ENCODE results near the gene CREB3.

The CREB3 gene, protein sequence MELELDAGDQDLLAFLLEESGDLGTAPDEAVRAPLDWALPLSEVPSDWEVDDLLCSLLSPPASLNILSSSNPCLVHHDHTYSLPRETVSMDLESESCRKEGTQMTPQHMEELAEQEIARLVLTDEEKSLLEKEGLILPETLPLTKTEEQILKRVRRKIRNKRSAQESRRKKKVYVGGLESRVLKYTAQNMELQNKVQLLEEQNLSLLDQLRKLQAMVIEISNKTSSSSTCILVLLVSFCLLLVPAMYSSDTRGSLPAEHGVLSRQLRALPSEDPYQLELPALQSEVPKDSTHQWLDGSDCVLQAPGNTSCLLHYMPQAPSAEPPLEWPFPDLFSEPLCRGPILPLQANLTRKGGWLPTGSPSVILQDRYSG

DNA sequence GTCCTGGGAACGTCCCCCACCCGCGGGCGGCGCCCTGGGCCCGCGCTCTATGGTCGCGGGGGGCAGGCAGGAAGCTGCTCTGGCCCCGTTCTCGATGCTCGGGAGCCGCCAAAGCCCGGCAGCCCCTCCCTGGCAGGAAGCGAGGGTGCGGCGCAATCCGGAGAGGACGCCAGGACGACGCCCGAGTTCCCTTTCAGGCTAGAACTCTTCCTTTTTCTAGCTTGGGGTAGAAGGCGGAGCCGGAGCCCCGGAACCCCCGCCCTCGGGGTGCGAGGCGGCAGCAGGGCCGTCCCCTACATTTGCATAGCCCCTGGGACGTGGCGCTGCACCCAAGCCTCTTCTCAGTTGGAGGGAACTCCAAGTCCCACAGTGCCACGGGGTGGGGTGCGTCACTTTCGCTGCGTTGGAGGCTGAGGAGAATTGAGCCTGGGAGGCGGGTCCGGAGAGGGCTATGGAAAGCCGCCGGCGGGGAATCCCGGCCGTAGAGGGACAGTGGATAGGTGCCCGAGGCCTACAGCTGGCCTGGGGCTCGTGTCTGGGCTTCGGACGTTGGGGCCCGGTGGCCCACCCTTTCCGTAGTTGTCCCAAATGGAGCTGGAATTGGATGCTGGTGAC, at the start of gene CREB3, which contains the start of gene TLN1:
TSS of gene CREB3 (plus strand) at position 482 of the 615 bp plus-strand sequence. CDS start at position 589, 107 bp downstream.
TSS of gene TLN1 (minus strand) at position 11 of the 615 bp plus-strand sequence. CDS start 6,501 bp downstream, outside the sequence.
- peak; percentile 96 for DNase-seq

DNA sequence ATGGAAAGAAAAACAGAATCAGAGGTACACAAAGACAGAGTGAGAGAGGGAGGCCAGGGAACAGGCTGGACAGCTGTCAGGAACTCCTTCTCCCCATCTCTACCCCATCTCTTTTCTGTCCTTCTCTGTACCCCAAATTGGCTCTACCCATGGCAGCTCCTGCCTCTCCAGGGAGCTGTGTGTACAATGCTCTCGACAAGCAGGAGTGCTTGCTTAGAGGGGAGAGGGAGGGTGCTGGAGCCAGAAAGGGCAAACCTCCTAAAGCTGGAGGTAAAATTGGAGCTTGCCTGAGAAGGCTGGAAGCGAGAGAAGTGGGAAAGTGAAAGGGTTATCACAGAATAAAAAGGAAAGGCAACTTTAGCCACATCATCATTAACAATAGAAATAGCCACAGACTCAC, 49.1 kb upstream of the CREB3 start:
- no peak for DNase-seq

DNA sequence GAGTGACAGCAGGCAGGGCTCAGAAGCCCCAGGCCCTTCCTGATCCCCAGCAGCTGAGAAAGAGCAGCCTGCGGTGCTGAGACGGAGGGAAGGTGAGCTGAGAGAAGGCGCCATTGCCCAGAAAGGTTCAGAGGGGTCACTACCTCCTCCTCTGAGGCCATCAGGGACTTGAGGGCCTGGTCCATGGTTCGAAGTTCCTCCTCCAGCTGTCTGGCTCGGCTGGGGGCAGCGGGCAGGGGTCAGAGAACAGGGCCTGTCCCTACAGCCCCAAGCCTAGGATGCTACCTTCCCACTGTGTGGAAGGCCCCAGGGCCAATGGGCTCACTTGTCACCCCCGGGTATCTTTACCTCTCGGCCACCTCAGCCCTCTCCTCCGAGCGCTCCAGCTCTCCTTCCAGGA, 47.5 kb upstream of the CREB3 start:
- DNase-seq = no peak

DNA sequence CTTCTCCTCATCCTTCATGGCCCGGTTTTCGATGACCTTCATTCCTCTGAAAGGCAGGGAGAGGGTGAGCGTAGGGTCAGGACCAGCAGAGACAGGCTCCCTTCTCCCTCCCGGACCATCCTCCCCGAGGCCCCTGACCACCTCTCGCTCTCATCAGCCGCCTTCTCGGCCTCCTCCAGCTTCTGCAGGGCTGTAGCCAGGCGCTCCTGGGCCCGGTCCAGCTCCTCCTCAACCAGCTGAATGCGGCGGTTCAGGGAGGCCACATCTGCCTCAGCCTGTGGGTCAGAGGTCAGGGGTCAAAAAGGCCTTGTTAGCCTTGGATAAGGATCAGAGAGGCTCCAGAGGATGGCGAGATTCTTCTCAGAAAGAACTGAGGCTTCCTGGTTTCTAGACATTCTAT, 47.0 kb upstream of the CREB3 start:
- DNase-seq = no peak

DNA sequence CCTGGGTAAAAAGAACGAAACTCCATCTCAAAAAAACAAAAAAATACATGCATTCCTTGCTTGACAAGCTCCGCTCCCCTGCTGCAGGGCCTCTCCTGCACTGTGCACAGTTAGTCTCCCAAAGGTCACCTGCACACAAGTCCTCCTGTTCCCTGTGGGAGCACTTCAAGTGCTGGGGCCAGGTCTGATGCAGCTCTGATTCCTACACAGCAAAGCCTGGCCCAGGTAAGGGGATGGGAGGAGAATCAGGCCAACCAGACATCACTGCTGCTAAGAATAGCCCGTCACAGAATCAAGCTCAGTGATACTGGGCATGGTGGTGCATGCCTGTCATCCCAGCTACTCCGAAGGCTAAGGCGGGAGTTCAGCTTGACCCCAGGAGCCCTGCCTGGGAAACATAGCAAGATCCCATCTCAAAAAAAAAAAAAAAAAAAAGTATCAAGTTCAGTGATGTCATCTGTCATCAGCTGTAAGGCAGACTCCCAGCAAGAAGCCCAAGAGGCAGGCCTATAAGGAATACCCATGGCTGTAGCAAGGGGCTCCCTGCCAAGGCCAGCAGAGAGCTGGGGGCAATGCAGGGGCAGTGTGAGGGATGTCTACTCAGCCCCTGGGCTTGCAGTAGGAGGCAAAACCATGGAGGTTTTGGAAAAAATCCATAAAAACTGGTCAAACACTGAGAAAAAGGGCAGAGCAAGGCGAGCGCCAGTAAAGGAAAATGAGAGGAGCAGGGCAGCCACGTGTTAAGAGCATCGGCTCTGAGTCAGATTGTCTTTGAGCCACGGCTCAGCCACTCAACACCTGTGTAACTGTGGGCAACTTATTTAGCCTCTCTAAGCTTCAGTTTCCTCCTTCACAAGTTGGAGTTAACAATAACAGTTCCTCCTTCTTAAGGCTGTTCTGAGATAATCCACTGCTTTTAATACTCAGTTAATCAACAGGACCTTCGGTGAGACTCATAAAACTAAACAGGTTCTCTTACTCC, 46.0 kb upstream of the CREB3 start:
- no peak for DNase-seq

DNA sequence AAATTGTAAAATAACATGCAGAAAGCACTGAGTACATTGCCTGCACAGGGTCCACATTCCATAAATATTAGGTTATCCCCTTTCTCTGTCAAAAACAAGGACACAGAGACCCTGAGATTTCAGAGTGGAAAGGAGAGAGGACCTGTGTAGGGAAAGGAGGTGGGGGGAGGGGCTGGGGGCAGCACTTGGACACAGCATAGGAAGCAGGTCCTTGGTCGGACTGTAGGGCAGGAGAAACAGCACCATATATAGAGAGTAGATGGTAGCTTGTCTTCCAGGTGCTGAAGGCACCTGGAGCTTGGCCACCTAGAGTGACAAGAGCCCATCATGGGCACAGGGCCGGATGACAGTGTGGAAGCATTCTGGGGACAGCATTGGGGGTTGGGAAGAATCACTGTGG, 45.2 kb upstream of the CREB3 start:
- DNase-seq = no peak

DNA sequence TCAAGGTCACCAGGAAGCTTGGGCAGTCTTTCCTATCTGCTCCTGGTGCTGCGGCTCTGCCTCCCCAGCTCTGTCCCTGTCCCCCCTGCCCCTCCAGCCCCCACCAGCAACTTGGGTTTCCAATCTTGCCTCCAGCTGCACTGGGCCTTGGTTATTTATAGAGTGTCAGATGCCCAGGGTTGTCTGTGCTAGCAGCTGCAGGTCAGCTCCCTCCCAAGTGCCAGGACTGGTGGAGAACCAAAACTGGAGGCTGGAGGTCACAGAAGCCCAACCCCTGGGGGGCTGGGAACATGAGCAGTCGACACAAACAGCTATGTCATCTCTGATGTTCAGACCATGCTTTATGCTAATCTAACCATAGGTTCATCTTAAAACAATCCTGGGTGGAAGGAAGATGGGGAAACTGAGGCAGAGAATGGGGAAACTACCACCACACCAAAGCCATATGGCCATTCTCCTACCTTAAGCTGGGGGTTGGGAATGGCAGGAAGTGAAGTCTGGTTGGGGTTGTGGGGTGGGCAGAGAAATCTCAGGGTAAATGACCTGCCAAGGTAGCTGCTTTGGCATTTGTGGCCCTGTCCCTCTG, 44.4 kb upstream of the CREB3 start:
- DNase-seq = no peak

DNA sequence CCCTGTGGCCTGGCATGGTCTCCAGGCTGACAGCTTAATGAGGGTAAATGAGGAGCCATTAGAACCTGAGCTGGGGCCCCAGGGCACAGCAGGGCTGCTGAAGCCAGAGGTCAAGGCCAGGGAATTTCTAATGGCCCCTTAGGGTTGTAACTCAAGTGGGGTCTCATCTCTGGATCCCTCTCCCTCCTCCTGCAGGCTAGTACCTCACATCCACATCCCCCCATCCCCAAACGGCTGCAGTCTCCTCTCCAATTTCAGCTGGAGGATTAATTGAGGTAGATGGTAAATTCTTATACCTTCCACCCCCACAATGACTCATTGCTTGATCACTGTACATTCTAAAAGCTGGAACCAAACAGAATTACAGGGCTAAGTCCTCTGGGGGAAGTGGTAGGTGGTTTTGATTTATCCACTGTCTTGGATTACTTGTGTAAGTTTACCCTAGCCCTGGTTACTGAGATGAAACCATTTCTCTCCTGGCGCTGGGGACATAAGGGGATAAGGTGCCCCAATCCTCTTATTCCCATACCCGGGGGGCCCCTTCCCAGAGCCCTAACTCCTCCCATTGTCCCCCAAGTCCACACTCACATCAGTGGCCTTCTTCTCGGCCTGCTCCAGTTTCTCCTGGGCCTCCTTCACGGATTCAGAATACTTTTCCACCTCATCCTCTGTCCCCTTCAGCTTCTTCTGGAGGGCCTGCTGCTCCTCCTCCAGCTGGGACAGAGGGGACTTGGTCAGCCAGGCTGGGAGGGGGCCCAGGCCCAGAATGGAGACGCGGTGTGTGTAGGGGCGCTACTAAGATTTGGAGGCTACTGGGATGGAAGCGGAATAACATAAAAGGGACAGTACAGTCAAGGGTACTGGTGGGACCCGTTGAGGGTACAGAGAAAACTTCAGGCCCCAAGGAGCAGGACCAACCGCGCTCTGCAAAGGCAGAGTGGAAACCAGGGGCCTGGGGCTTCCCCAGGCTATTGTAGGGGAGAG, 43.6 kb upstream of the CREB3 start:
- no peak for DNase-seq

DNA sequence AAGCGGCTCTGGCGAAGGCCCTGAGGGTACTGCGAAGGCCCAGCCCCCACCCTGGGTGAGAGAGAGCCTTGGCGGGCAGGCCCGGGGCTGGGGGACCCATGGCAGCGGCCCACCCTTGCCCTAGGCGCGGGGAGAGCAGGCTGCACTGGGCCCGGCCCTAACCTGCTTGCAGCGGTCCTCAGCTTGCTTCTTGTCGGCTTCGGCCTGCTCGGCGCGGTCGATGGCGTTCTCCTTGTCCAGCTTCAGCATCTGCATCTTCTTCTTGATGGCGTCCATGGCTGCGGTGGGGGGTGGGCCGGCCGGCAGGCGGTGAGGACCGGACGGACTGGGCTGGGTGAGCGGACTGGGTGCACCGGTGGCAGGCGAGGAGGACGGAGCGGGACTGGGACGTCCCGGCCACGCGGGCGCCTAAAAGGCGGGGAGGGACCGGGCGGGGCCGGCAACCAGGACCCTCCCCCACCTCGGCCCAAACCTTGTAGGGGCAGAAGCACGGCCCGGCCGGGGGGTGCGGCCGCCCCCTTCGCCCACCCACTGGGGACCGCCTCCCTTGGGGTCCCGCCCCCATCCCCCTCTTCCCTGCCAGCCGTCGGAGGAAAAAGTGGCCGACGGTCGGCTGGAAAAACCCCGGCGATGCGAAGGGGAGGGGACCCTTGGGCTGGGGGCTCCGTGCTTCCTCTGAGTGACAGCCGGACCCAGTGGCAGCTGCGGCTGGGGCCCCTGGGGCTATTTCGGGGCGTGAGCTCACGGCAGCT, 42.7 kb upstream of the CREB3 start, which contains the start of gene TPM2:
TSS of gene TPM2 (minus strand) at position 384 of the 752 bp plus-strand sequence. CDS start at position 276, 108 bp downstream.
- DNase-seq = no peak

DNA sequence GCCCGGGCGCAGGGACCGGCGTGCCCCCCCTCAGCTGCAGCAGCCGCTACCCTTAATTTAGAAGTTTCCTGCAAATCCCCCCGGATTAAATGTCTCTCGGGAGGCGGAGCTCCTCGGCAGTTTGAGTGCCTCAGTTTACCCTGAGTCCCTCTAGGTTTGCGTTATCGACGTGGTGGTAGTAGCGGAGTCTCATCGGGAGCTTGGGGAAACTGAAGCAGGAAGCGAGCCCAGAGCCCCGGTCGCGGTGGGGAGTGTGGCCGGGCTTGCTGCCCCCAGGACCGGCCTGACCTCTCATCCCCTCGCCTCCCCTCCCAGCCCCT, 42.2 kb upstream of the CREB3 start:
- DNase-seq = no peak

DNA sequence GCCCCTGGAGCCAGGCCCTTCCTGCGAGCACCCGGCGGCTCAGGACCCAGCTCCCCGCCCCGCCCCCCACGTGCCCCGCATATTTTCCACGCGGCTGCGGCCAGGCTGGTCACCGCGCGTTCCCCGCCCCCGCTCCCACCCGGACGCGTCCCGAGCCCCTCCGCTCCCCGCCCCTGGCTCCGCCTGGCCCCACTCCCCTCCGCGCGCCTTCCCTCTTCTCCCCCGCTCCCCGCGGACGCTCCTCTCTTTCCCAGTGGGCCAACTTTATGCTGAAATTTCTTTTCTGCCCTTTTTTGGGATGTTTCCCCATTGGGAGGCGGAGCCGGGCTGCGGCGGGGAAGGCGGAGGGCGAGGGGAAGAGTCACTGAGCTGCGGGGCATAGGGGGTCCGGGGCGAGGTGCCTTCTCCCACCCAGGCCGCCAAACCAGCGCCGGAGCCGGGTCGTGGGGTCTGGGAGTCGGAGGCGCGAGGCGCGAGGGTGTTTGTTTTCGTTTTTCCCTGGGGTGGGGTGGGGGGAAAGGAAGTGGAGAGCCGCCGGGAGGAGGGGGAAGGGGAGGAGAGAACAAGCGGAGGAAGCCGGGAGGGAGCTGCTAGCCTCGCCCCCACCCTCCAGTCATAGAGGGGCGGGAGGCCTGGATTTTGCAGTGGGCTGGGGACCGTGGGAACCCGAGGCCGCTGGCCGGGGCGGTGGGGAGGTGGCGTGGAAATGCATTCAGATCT, 41.7 kb upstream of the CREB3 start:
- no peak for DNase-seq

DNA sequence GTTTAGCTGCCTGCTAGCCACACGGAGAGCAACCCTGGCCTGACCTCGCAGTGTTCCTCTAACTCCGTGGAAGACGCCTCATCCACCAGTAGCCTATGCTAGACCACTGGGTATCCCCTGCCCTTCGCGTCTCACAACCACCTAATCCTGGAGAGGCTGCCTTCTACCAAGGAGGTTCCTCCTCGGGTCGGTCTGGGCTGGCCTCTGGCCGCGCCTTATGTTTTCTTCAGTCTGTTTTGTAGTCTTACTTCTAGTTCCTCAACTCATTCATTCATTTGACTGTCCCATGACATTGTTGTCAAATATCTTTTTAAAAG, 41.2 kb upstream of the CREB3 start:
- DNase-seq = no peak

DNA sequence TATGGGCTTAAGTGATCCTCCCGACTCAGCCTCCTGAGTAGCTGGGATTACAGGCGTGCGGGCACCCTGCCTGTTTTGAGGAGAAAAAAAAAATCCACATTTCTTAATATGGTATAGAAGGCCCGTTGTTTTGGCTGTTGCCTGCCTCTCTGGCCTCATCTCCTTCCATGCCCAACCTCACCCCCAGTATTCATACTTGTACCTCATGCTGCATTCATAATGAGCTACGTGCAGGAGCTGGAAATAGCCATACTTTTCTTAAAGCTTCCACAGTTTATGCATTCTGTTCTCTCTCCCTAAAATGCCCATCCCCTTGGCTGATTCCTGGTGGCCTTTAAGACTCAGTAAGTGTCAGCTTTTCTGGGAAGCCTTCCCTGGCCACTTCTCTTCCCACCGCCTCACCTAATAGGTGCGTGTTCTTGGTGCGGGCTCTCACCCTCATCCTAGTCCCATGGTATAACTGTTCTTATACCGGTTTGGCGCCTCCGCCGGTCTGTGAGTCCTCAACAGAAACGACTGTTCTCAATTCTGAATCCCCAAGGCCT, 40.6 kb upstream of the CREB3 start:
- no peak for DNase-seq

DNA sequence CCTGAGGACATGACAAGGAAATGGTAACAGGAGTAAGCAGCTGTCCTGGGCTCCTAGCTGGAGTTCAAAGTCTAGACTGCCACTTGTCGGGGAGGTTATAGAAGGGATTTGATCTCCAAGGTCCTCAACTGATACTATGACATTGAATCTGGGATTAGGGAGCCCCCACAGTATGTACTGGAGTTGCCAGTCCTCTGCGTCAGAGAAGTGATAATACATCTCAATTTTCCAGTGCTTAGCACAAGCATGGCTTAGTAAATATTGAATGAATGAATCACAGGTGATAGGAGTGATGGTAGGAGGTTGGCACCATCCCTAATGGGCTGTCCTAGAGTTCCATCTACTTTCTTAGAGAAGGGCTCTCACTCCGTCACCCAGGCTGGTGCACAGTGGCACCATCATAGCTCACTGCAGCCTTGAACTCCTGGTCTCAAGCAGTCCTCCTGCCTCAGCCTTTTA, 36.5 kb upstream of the CREB3 start:
- DNase-seq = no peak

DNA sequence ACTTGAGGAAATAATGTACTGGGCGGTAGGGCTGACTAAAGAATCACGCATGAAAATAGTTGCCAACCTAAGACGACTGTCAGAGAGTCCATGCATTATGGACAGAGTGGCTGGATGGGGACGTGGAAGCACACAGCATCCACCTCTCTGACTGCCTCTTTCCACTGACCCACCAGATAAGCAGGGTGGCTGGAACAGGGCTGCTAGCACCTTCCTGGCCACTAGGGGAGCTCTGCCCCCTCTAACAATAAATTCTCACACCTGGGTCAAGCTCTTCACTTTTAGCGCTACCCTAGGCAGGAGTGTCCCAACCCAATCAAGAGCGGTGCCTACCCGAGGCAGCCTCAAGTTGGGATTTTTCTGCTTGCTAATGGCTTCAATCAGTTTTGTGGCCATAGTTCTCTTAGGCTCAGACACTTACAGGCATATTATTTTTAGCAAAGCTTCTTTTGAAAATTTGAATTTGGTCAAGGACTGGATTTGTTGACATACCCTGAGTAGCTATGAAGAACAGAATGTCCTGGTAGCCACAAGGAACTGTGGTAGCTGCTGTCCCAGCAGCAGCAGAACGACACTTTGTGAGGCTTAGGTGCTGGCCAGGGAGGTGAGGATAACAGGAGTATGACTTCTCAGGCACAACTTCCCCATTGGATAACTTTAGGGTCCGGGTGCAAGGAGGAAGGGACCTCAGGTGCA, 35.8 kb upstream of the CREB3 start:
- DNase-seq = peak; percentile 17

DNA sequence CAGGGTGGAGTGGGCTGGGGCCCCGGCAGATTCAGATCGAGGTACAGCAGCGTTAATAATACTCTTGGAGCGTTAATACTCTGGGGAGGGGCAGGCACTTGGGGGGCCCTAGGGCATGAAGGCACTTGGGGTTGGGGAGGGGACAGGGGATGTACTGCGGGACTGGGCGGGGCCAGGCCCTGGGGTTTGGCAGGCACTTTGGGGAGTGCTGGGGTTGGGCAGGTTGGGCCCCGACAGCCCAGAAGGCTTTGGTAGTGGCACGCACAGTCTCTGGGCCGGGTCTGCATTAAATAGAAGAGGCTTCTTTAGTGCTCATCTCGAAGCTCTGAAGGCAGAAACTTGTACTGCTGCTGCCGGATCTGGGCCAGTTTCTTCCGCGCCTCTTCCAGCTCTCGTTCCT, 35.0 kb upstream of the CREB3 start:
- DNase-seq = no peak

DNA sequence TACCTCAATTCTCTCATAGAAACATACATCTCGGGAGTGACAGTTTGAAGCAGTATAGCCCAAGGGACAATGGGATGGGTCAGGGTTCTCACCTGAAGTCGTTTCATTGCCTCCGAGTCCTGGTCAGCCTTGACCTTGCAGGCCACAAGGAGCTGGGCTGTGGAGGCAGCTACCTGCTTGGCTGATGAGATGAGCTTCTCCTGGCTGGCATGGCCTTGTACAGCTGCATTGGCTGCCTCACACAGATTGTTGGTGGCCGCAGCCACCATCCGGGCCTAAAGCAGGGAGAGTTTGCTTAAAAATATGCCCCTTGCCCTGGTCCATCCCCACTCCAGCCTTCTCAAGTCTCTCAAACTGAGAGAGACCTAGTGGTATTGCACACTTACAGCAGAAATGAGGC, 34.2 kb upstream of the CREB3 start:
- no peak for DNase-seq

DNA sequence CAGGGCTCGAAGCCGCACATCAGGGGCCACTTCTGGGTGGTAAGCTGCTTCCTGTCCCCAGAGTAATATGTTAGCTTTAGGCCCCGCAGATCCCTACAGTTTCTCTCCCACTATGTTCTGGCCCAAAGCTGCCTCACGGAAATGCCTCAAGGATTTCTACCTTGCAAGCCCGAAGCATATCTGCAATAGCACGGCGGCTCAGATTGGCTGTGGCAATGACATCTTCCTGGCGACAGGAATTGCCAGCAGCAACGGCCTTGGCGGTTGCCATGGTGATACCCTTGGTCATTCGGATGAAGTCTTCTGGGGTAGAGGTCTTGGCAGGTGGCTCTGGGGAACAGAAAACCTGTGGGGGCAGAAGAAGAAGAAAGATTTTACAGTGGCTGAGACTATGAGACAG, 32.4 kb upstream of the CREB3 start:
- DNase-seq = no peak

DNA sequence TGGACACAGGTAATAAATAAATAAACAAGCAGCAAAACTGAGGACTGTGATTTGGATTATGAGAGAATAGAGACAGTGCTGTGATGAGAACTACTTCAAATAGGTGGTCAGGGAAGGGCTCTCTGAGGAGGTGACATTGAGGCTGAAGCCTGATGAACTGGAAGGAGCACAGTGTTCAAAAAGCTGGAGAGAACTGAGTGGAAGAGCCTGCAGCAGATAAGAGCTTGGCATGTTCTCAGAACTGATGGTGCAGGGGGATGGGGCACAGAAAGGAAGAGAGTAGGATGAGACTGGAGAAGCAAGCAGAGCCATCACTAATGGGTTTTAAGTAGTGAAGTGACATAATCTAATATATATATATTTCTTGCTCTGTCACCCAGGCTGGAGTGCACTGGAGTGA, 31.5 kb upstream of the CREB3 start:
- no peak for DNase-seq
